GM06990 (cell line): ENCODE results near the gene SUPT20H.

Experiments used
- DNase-seq: peaks from one replicate; pipeline ENCODE4 v3.0.0-alpha.2; 2011; ENCODE audit not compliant: insufficient read length; ENCODE audit errors: extremely low read depth
- H3K27me3 ChIP-seq: replicated peaks from 2 replicates; pipeline ENCODE4 v1.6.0; 2011; ENCODE audit warnings: low read length; ENCODE audit not compliant: control insufficient read depth, insufficient read depth
- H3K36me3 ChIP-seq: 2 replicates; pipeline ENCODE4 v1.5.1; 2011; ENCODE audit warnings: low read length; ENCODE audit not compliant: control insufficient read depth, insufficient read depth
- H3K4me3 ChIP-seq: replicated peaks from 2 replicates; pipeline ENCODE4 v1.5.1; 2011; ENCODE audit warnings: low read depth, mild to moderate bottlenecking, control low read depth, low read length
- TF ChIP-seq, protein P1 (sequence below): IDR thresholded peaks from 2 replicates; pipeline ENCODE4 v1.5.1; 2011; ENCODE audit warnings: low read length, control low read depth, mild to moderate bottlenecking, inconsistent platforms; ENCODE audit not compliant: insufficient read depth, poor library complexity, severe bottlenecking

The SUPT20H gene

GRCh38 chr13:37049810-37050209, 9.7 kb downstream of the SUPT20H start:
- DNase-seq: no peak
- Histone ChIP-seq H3K36me3 (no peaks in the 10 kb centered on the region; the same call in 1 of the 2 replicates), H3K4me3 (no peak overlapping the region), H3K27me3 (no peaks in the 10 kb centered on the region)
- TF ChIP-seq, protein P1, sequence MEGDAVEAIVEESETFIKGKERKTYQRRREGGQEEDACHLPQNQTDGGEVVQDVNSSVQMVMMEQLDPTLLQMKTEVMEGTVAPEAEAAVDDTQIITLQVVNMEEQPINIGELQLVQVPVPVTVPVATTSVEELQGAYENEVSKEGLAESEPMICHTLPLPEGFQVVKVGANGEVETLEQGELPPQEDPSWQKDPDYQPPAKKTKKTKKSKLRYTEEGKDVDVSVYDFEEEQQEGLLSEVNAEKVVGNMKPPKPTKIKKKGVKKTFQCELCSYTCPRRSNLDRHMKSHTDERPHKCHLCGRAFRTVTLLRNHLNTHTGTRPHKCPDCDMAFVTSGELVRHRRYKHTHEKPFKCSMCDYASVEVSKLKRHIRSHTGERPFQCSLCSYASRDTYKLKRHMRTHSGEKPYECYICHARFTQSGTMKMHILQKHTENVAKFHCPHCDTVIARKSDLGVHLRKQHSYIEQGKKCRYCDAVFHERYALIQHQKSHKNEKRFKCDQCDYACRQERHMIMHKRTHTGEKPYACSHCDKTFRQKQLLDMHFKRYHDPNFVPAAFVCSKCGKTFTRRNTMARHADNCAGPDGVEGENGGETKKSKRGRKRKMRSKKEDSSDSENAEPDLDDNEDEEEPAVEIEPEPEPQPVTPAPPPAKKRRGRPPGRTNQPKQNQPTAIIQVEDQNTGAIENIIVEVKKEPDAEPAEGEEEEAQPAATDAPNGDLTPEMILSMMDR: no peak

DNA sequence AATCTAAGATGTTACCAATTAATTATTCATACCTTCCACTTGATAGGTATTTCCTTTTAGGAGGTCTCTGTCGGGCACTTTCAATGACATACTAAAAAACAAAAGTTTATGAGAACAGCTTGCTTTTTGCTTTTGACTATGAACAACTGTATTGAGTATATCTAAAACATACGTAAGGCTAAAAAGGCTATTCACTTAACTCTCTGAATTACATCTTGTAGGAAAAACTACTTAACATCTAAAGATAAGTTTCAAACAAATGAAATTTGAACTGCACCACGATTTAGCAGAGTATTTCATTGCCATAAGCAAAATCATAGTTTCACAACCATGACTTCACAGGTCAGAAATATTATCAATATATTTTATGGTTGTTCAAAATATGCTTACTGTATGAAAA, 11.6 kb downstream of the SUPT20H start:
- TF ChIP-seq, protein P1: no peak
- H3K27me3 ChIP-seq: no peaks in the 10 kb centered on the region
- peaks cover 2% of the 10 kb centered on the region; the same call in 1 of the 2 replicates for H3K36me3 ChIP-seq
- no peak for DNase-seq
- H3K4me3 ChIP-seq: no peak overlapping the region

DNA sequence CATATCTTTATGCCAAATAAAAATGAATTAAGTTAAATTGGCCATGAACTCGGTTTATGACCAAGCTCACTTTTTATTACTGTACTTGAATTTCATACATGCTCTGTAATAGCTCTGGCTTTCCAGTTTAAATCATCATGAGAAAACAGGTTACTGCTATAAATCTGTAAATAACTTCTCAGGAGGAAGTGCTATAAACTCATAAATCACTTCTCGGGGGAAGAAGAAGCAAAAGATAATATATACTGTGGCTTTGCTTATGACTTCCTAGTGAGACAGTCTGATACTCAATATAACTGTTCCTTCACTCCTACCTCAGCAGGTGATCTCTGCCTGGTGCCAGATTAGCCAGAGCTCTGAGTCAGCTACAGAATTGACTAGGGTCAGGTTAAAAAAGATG, 12.5 kb downstream of the SUPT20H start:
- no peaks in the 10 kb centered on the region for H3K27me3 ChIP-seq
- DNase-seq: no peak
- no peak overlapping the region for H3K4me3 ChIP-seq
- TF ChIP-seq, protein P1: no peak
- peaks cover 2% of the 10 kb centered on the region; the same call in 1 of the 2 replicates for H3K36me3 ChIP-seq

DNA sequence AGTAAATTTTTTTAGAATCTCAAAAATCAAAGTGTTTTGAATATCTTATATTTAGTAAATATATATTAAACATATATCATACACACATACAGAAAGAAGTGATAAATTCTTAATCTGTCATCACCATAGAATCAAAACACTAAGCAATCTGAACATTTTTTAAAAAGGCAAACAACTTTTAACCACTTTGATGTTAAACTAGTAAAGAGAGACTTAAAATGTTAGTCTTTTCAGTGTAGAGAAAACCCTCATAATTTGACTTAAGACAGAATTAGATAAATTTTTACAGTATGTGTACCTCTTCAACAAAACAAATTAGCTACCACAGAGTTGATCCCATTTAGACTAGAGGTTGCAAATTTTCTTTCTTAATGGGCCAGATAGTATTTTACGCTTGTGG, 13.4 kb downstream of the SUPT20H start:
- DNase-seq: no peak
- H3K36me3 ChIP-seq: peaks cover 2% of the 10 kb centered on the region; the same call in 1 of the 2 replicates

GRCh38 chr13:37040789-37041188, 18.7 kb downstream of the SUPT20H start:
- Histone ChIP-seq H3K4me3 (no peak overlapping the region), H3K27me3 (no peaks in the 10 kb centered on the region), H3K36me3 (peaks cover 4% of the 10 kb centered on the region)
- TF ChIP-seq, protein P1: no peak
- no peak for DNase-seq

More for the DNA sequence above, 13.4 kb downstream of the SUPT20H start:
- Histone ChIP-seq H3K27me3 (no peaks in the 10 kb centered on the region), H3K4me3 (no peak overlapping the region)
- TF ChIP-seq, protein P1: no peak

GRCh38 chr13:37039896-37040295, 19.6 kb downstream of the SUPT20H start:
- TF ChIP-seq, protein P1: no peak
- no peaks in the 10 kb centered on the region for H3K27me3 ChIP-seq
- DNase-seq: no peak
- no peak overlapping the region for H3K4me3 ChIP-seq
- H3K36me3 ChIP-seq: peaks cover 6% of the 10 kb centered on the region
